ENCODE data around the gene PTPN6.

Gene PTPN6

GRCh38 chr12:6957151-6957701 is 6.1 kb downstream of the PTPN6 start:
- no peak for DNase-seq

GRCh38 chr12:6957741-6958608 is 6.8 kb downstream of the PTPN6 start:
- DNase-seq: no peak

GRCh38 chr12:6958609-6959057 is 7.5 kb downstream of the PTPN6 start:
- no peak for DNase-seq

- DNase-seq: no peak
These were observed 8.1 kb downstream of the PTPN6 start for GRCh38 chr12:6959058-6959804.

GRCh38 chr12:6959805-6960592 is 8.8 kb downstream of the PTPN6 start:
- DNase-seq: no peak

GRCh38 chr12:6960593-6961277 is 9.6 kb downstream of the PTPN6 start:
- DNase-seq: no peak

- no peak for DNase-seq
These were observed 10.1 kb downstream of the PTPN6 start for GRCh38 chr12:6961278-6961694.

- DNase-seq: peak; percentile 55
These were observed 10.6 kb downstream of the PTPN6 start for GRCh38 chr12:6961695-6962284.

- DNase-seq: no peak
These were observed 11.3 kb downstream of the PTPN6 start for GRCh38 chr12:6962285-6963015.

- DNase-seq: peak; percentile 16
These were observed 12.0 kb downstream of the PTPN6 start for GRCh38 chr12:6963016-6963731.

GRCh38 chr12:6963791-6964413 is 12.7 kb downstream of the PTPN6 start:
- no peak for DNase-seq

- DNase-seq: no peak
These were observed 13.5 kb downstream of the PTPN6 start for GRCh38 chr12:6964605-6965025.

- DNase-seq: peak; percentile 20
These were observed 14.0 kb downstream of the PTPN6 start for GRCh38 chr12:6965026-6965661.

GRCh38 chr12:6965714-6966113 is 14.6 kb downstream of the PTPN6 start:
- DNase-seq: no peak

GRCh38 chr12:6966351-6966750 is 15.2 kb downstream of the PTPN6 start:
- DNase-seq: no peak

- DNase-seq: no peak
These were observed 16.5 kb downstream of the PTPN6 start for GRCh38 chr12:6967651-6968100.

- DNase-seq: no peak
These were observed 17.3 kb downstream of the PTPN6 start for GRCh38 chr12:6968426-6968825.

- no peak for DNase-seq
These were observed 19.0 kb downstream of the PTPN6 start for GRCh38 chr12:6970096-6970527.

- DNase-seq: no peak
These were observed 23.0 kb downstream of the PTPN6 start for GRCh38 chr12:6974180-6974579.
